ENCODE measurements around the gene CNBP. TPM values are rescaled to one million over a fixed set of nuclear protein-coding genes. Genes with fewer than 3 reads are reported as not detected.
A peak's percentile ranks its signal among the peaks of the same experiment; 100 is the strongest.

The CNBP gene
- total RNA-seq, 4 donors from 2014 or later, result 784 to 1,263 (median 979) TPM

DNA sequence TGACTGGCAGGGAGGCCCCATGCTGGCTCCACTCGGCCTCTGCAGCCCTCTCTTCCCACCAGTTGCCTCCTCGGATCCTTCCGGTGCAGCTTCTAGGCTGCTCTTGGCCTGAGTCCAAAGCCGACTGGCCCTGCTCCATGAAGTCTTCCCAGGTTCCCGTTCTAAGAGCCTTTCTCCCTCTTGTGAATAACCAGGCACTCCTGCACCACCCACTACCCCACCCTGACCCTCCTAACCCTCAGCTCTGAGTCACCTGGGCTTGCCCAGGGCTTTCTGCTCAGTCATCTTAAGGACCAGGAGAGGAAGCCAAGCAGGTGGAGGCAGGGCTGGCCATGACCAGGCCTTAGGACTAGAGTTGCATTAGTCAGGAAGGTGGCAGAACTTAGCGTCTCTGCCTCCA lies 28.1 kb upstream of the CNBP start:
- TF ChIP-seq POLR2A (IDR thresholded peaks at IDR 0.05), result no peak
- TF ChIP-seq, protein P1, sequence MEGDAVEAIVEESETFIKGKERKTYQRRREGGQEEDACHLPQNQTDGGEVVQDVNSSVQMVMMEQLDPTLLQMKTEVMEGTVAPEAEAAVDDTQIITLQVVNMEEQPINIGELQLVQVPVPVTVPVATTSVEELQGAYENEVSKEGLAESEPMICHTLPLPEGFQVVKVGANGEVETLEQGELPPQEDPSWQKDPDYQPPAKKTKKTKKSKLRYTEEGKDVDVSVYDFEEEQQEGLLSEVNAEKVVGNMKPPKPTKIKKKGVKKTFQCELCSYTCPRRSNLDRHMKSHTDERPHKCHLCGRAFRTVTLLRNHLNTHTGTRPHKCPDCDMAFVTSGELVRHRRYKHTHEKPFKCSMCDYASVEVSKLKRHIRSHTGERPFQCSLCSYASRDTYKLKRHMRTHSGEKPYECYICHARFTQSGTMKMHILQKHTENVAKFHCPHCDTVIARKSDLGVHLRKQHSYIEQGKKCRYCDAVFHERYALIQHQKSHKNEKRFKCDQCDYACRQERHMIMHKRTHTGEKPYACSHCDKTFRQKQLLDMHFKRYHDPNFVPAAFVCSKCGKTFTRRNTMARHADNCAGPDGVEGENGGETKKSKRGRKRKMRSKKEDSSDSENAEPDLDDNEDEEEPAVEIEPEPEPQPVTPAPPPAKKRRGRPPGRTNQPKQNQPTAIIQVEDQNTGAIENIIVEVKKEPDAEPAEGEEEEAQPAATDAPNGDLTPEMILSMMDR (IDR thresholded peaks at IDR 0.05 in 4 of 5, conservative IDR thresholded peaks at IDR 0.05 in 1 of 5), result no peak
- intact Hi-C loops (cut with DNase I; ENCODE audit: low total_unique reads), result loop anchor here (2.0 kb wide), 1 partner anchor 15 kb away; no protein-coding TSS in a partner anchor
- H3K9me3 ChIP-seq, result no peaks in the 10 kb centered on the region
- peak overlapping the region; percentile 47 to 82 (median 75) for H3K27ac ChIP-seq
- peaks cover 14 to 21% of the 10 kb centered on the region in 2 donors for H3K4me1 ChIP-seq
- no peaks in the 10 kb centered on the region for H3K27me3 ChIP-seq
- H3K4me3 ChIP-seq, result peak overlapping the region in 2 of 4 donors; percentile 16 to 17
- peak; percentile 99 for ATAC-seq
- H3K36me3 ChIP-seq, result no peaks in the 10 kb centered on the region
- in situ Hi-C loops (cut with MboI; ENCODE audit: low sequenced_read_pairs in 4 of 4), result no loop called here
- DNase-seq, result peak; percentile 86 to 95

DNA sequence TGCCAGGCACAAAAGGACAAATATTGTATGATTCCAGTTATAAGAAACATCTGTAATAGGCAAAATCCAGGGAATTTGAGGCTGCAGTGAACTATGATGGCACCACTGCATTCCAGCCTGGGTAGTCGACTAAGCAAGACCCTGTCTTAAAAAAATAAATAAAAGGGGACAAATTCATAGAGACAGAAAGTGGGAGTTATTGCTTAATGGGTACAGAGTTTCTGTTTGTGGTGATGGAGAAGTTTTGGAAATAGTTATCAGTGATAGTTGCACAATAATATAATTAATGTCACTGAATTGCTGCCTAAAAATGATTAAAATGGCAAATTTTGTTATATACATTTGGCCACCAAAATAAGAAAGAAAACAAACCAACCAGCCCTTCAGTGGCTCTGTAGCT lies 27.6 kb upstream of the CNBP start:
- Histone ChIP-seq H3K27ac (peak overlapping the region; percentile 47 to 82 (median 75)), H3K36me3 (no peaks in the 10 kb centered on the region), H3K4me1 (peaks cover 14 to 21% of the 10 kb centered on the region in 2 donors), H3K27me3 (no peaks in the 10 kb centered on the region), H3K9me3 (no peaks in the 10 kb centered on the region), H3K4me3 (peak overlapping the region in 2 of 4 donors; percentile 16 to 17)
- intact Hi-C loops (cut with DNase I; ENCODE audit: low total_unique reads) (loop anchor here (2.0 kb wide), 1 partner anchor 15 kb away; no protein-coding TSS in a partner anchor), in situ Hi-C loops (cut with MboI; ENCODE audit: low sequenced_read_pairs in 4 of 4) (no loop called here)
- no peak for TF ChIP-seq POLR2A (IDR thresholded peaks at IDR 0.05)
- TF ChIP-seq, protein P1 (IDR thresholded peaks at IDR 0.05 in 4 of 5, conservative IDR thresholded peaks at IDR 0.05 in 1 of 5), result no peak
- DNase-seq, result no peak
- ATAC-seq, result no peak

DNA sequence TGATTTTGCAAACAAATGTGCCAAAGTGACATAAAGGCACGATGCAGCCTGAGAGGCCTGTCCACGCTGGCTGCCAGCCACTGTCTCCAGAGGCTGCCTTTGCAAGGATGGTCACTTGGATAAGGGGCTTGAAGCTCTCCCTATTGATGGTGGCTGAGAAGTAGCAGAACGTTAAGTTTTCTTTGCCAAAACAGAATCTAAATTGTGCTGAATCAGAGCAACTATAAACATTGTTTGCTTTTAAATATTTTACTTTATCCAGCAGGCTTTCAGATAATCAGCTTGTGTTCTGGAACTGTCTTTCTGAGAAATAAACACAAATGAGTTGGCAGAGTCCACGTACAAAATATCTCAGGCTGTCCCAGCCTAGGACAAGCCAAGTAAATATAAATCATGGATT lies 23.8 kb upstream of the CNBP start:
- TF ChIP-seq, protein P1 (IDR thresholded peaks at IDR 0.05 in 4 of 5, conservative IDR thresholded peaks at IDR 0.05 in 1 of 5), result no peak
- TF ChIP-seq POLR2A (IDR thresholded peaks at IDR 0.05), result no peak
- no peak overlapping the region for H3K27ac ChIP-seq
- H3K27me3 ChIP-seq, result no peaks in the 10 kb centered on the region
- intact Hi-C loops (cut with DNase I; ENCODE audit: low total_unique reads), result no loop called here
- ATAC-seq, result no peak
- no peak overlapping the region for H3K4me3 ChIP-seq
- peaks cover 13 to 14% of the 10 kb centered on the region in 2 donors for H3K4me1 ChIP-seq
- DNase-seq, result no peak
- in situ Hi-C loops (cut with MboI; ENCODE audit: low sequenced_read_pairs in 4 of 4), result no loop called here
- no peaks in the 10 kb centered on the region for H3K36me3 ChIP-seq
- no peaks in the 10 kb centered on the region for H3K9me3 ChIP-seq

DNA sequence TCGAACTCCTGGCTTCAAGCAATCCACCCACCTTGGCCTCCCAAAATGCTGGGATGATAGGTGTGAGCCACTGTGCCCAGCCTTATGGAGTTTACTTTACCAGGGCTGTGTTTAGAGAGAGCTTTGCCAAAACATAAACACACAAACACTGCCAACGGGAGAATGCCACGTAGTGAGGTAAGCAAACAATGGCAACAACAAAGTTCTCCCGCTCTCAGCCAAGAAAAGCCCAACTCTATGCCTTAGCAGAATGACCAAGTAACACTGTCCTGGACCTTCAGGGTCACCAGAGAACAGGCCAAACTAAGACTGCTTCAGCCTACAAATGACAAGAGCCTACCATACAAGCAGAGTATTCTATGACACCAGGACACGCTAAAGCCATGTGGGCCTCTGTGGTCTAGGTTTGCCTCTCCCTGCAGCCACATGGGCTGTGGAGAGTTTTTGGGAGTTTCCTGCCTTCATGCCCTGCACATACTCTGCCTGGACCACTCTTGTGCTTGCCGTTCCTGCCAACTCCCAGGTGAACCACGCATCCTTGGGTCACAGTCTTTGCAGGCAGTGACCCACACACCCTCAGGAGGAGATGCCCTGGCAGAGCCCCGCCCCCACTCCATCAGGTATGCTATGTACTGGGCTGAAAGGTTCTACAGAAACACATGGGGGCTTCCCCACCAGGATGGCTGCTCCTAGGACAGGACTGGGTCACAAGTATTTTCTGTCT lies 21.6 kb upstream of the CNBP start:
- TF ChIP-seq, protein P1 (IDR thresholded peaks at IDR 0.05 in 4 of 5, conservative IDR thresholded peaks at IDR 0.05 in 1 of 5), result no peak
- no peak for TF ChIP-seq POLR2A (IDR thresholded peaks at IDR 0.05)

More for the DNA sequence above, 21.6 kb upstream of the CNBP start:
- no peak for DNase-seq
- Histone ChIP-seq H3K36me3 (no peaks in the 10 kb centered on the region), H3K27me3 (no peaks in the 10 kb centered on the region), H3K4me3 (no peak overlapping the region), H3K9me3 (no peaks in the 10 kb centered on the region), H3K27ac (peak overlapping the region in 1 of 4 donors; percentile 8), H3K4me1 (no peaks in the 10 kb centered on the region)
- intact Hi-C loops (cut with DNase I; ENCODE audit: low total_unique reads) (no loop called here), in situ Hi-C loops (cut with MboI; ENCODE audit: low sequenced_read_pairs in 4 of 4) (no loop called here)
- peak in 1 of 2 donors; percentile 17 for ATAC-seq
